GM06990 (cell line): ENCODE measurements around the gene LRRC42.
A peak's percentile ranks its signal among the peaks of the same experiment; 100 is the strongest.

Experiments
- DNase-seq: peaks from one replicate; pipeline ENCODE4 v3.0.0-alpha.2; 2011; ENCODE audit not compliant: insufficient read length; ENCODE audit errors: extremely low read depth
- H3K27me3 ChIP-seq: replicated peaks from 2 replicates; pipeline ENCODE4 v1.6.0; 2011; ENCODE audit warnings: low read length; ENCODE audit not compliant: control insufficient read depth, insufficient read depth
- H3K36me3 ChIP-seq: 2 replicates; pipeline ENCODE4 v1.5.1; 2011; ENCODE audit warnings: low read length; ENCODE audit not compliant: control insufficient read depth, insufficient read depth
- H3K4me3 ChIP-seq: replicated peaks from 2 replicates; pipeline ENCODE4 v1.5.1; 2011; ENCODE audit warnings: low read depth, mild to moderate bottlenecking, control low read depth, low read length
- TF ChIP-seq, protein P1 (sequence below): IDR thresholded peaks from 2 replicates; pipeline ENCODE4 v1.5.1; 2011; ENCODE audit warnings: low read length, control low read depth, mild to moderate bottlenecking, inconsistent platforms; ENCODE audit not compliant: insufficient read depth, poor library complexity, severe bottlenecking

The LRRC42 gene

GRCh38 chr1:53975861-53976260, 29.7 kb downstream of the LRRC42 start:
- H3K36me3 ChIP-seq = no peaks in the 10 kb centered on the region; the same call in 1 of the 2 replicates
- TF ChIP-seq, protein P1, sequence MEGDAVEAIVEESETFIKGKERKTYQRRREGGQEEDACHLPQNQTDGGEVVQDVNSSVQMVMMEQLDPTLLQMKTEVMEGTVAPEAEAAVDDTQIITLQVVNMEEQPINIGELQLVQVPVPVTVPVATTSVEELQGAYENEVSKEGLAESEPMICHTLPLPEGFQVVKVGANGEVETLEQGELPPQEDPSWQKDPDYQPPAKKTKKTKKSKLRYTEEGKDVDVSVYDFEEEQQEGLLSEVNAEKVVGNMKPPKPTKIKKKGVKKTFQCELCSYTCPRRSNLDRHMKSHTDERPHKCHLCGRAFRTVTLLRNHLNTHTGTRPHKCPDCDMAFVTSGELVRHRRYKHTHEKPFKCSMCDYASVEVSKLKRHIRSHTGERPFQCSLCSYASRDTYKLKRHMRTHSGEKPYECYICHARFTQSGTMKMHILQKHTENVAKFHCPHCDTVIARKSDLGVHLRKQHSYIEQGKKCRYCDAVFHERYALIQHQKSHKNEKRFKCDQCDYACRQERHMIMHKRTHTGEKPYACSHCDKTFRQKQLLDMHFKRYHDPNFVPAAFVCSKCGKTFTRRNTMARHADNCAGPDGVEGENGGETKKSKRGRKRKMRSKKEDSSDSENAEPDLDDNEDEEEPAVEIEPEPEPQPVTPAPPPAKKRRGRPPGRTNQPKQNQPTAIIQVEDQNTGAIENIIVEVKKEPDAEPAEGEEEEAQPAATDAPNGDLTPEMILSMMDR = no peak
- H3K4me3 ChIP-seq = no peak overlapping the region
- H3K27me3 ChIP-seq = no peaks in the 10 kb centered on the region
- no peak for DNase-seq

DNA sequence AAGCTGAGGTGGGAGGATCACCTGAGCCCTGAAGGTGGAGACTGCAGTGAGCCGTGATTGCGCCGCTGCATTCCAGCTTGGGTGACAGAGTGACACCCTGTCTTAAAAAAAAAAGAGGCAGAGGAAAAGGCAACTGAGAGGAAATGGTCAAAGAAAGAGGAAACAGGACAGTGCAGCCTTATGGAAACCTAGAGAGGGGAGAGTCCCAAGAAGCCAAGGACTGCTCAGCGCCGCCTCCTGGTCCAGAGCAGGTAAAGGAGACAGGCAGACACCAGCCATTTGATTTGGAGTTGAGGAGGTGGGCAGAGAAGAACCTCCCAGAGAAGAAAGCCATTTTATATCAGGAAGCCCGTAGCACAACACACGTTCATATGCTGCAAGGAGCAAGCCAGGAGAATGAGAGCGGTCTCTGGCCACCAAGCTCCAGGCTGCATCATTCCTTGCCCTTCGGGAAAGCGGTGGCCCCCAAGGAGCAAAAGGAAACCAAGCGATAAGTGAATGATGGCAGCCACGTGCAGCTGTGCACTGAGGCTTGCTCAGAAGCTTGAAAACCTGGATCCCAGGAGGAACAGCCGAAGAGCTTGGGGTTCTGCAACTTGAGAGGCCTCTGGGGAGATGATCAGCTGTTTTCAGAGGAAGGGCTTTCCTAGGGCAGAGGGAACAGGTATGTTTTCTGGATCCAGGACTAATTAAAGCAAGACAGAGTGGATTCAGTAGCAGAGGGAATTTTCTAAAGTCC, 33.7 kb downstream of the LRRC42 start:
- DNase-seq = no peak

DNA sequence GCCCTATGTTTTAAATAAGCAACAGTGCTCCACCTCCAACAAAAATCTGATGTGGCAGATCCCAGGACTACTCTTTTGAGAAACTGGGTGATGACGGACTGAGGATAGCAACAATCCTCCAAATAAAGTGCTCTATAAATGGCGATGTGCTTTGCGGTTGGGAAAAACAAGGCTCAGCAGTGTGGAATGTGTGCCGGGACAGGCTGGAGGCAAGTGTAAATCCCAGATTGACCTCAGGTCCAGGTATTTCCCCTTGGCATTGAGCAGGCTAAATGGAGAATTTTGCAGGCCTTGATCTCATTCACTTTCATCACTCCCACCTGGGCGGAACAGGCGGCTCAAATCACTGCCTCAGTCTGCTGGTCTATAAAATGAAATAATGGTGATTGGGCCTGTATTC, 35.1 kb downstream of the LRRC42 start:
- H3K27me3 ChIP-seq = no peaks in the 10 kb centered on the region
- TF ChIP-seq, protein P1 = no peak
- DNase-seq = no peak

More for the DNA sequence above, 33.7 kb downstream of the LRRC42 start:
- H3K27me3 ChIP-seq = no peaks in the 10 kb centered on the region
- no peaks in the 10 kb centered on the region for H3K36me3 ChIP-seq
- H3K4me3 ChIP-seq = no peak overlapping the region
- TF ChIP-seq, protein P1 = peak; percentile 29

DNA sequence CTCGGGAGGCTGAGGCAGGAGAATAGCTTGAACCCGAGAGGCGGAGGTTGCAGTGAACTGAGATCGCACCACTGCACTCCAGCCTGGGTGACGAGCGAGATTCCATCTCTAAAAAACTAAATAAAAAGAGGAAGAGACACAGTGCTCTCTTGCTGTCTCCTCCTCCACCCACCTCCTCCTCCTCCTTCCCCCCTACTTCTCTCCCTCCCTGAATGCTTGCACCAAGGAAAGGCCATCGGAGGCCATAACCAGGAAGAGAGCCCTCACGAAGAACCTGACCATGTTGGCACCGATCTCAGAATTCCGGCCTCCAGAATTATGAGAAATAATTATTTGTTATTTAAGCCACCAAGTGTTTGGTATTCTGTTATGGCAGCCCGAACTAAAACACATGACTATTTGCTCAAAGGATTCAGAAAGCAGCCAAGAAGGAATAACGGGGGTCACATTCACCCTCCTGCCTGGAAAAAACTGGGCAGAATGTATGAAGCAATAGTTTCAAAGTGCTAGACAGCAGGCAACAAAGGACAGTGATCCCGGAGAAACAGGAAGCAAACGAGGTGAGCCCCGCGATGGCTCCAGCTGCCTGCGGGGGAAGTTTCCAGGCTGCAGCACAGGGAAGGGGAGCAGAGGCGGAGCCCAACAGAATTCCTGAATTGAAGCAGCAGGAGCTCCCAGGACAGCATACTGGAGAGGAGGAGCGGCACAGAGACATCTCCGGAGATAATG, 36.0 kb downstream of the LRRC42 start:
- no peaks in the 10 kb centered on the region for H3K27me3 ChIP-seq
- no peak for DNase-seq
- TF ChIP-seq, protein P1 = no peak
- H3K4me3 ChIP-seq = no peak overlapping the region
- no peaks in the 10 kb centered on the region for H3K36me3 ChIP-seq

More for the DNA sequence above, 35.1 kb downstream of the LRRC42 start:
- H3K4me3 ChIP-seq = no peak overlapping the region
- H3K36me3 ChIP-seq = no peaks in the 10 kb centered on the region

GRCh38 chr1:53982763-53983104, 36.6 kb downstream of the LRRC42 start:
- no peak for DNase-seq
- Histone ChIP-seq H3K27me3 (no peaks in the 10 kb centered on the region), H3K36me3 (no peaks in the 10 kb centered on the region), H3K4me3 (no peak overlapping the region)
- TF ChIP-seq, protein P1 = no peak
